ENCODE results near the gene CLIC1. TPM values are rescaled to one million over a fixed set of nuclear protein-coding genes. Genes with fewer than 3 reads are reported as not detected.

Gene CLIC1
- polyA plus RNA-seq: 759 to 873 TPM (median 832 TPM) in 3 replicates
- 179 TPM for polyA plus RNA-seq (2011; ENCODE audit: low read depth)
- 745 and 872 TPM in 2 replicates for polyA plus RNA-seq (2011; cell fraction: cytosol; rRNA removed)
- 529 and 614 TPM in 2 replicates for polyA plus RNA-seq (2011; cell fraction: nucleus; rRNA removed)
- 410 and 713 TPM in 2 replicates for polyA plus RNA-seq (2012; ENCODE audit: low replicate concordance)
- 523 to 625 TPM (median 598 TPM) in 3 replicates for polyA minus RNA-seq
- 418 TPM for polyA minus RNA-seq (2011; cell fraction: cytosol; rRNA and poly(A)+ RNA removed)
- polyA minus RNA-seq (2011; cell fraction: nucleus; rRNA and poly(A)+ RNA removed): 155 and 178 TPM in 2 replicates

DNA sequence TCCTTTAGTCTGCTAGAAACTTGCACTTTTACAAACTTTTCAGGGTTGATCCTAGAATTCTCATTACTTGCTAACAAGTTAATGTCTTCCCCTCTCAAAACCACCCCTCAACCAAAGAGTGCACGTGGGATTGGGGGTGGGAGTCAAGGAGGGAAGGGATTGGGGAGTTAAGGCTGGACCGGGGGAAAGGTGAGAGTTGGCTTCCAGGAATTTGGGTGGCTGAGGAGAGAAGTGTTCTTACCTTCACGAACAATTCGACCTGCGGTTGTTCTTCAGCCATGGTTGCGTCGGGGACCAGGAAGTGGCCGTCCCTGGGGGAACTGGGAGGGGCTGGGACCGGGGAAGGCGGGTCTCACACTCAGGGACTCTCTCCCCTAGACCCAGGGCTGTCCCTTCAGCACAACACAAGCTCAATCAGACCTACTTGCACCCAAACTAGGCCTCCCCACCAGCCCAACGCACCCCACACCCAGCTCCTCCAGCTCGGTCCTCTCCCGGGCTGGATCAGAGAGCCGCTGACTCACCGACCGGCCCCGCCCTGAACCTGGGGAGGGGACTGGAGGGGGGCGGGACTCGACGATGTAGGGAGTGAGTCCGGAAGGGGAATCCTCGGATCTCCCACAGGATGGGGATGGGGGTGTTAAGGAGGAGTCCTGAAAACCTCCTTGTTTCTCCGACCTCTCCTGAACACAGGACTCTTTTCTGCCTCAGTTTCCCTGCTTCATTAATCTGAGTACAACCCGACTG is at the start of gene CLIC1:
Gene CLIC1, minus strand, starts transcription at position 510 of the 747 bp plus-strand sequence. Its CDS starts 230 bp downstream, at position 280.
- FAIRE-seq: no peak
- peak; percentile 59 for DNase-seq (ENCODE audit: low read depth, low spot score)

GRCh38 chr6:31785475-31785874 is 49.1 kb upstream of the CLIC1 start:
- no peak for FAIRE-seq
- Histone ChIP-seq H3K4me2 (ENCODE audit: control insufficient read depth, extremely low read depth, insufficient read depth, low read depth, low read length) (no peak overlapping the region), H3K79me2 (ENCODE audit: control insufficient read depth, insufficient read depth, low read length) (peaks cover 4% of the 10 kb centered on the region), H3K4me3 (ENCODE audit: control insufficient read depth in 2 of 3, extremely low read depth in 1 of 3, insufficient read depth in 2 of 3, low read depth in 1 of 3, low read length in 3 of 3) (no peak overlapping the region), H2AFZ (ENCODE audit: control insufficient read depth, low read length) (no peak overlapping the region), H3K9me1 (ENCODE audit: control insufficient read depth, extremely low read depth, insufficient read depth, low read length) (no peaks in the 10 kb centered on the region), H4K20me1 (ENCODE audit: control insufficient read depth, extremely low read depth, insufficient read depth, low read length) (no peaks in the 10 kb centered on the region), H3K36me3 (ENCODE audit: control insufficient read depth in 2 of 2, extremely low read depth in 1 of 2, insufficient read depth in 2 of 2, low read length in 2 of 2) (peaks cover 32 to 41% of the 10 kb centered on the region in 2 experiments), H3K9ac (ENCODE audit: control insufficient read depth, extremely low read depth, insufficient read depth, low read length) (no peak overlapping the region), H3K27me3 (ENCODE audit: control insufficient read depth, extremely low read depth, insufficient read depth, low read length) (no peaks in the 10 kb centered on the region), H3K9me3 (ENCODE audit: control insufficient read depth, low read depth, low read length) (no peaks in the 10 kb centered on the region), H3K4me1 (ENCODE audit: control insufficient read depth, extremely low read depth, insufficient read depth, low read length) (no peaks in the 10 kb centered on the region), H3K27ac (ENCODE audit: control insufficient read depth, insufficient read depth, low read length) (no peak overlapping the region)
- no peak for DNase-seq (ENCODE audit: low read depth, low spot score)
- dilution Hi-C loops (cut with MboI; ENCODE audit: extremely low pct_ligation_motif_present, low sequenced_read_pairs): no loop called here
- TF ChIP-seq EZH2 (IDR thresholded peaks at IDR 0.05; ENCODE audit: low read length) (no peak), CTCF (optimal IDR thresholded peaks at IDR 0.05 in 1 of 3, IDR thresholded peaks at IDR 0.05 in 1 of 3, conservative IDR thresholded peaks at IDR 0.05 in 1 of 3; ENCODE audit: extremely low read depth in 1 of 3, insufficient read depth in 2 of 3, low read length in 3 of 3) (no peak)

More for the DNA sequence above, at the start of gene CLIC1:
- H3K36me3 ChIP-seq (ENCODE audit: control insufficient read depth in 2 of 2, extremely low read depth in 1 of 2, insufficient read depth in 2 of 2, low read length in 2 of 2): peaks cover 21 to 34% of the 10 kb centered on the region in 2 experiments
- peak within 1 kb of the TSS; percentile 62 to 88 (median 66) for H3K4me3 ChIP-seq (ENCODE audit: control insufficient read depth in 2 of 3, extremely low read depth in 1 of 3, insufficient read depth in 2 of 3, low read depth in 1 of 3, low read length in 3 of 3)
- peak within 1 kb of the TSS; percentile 67 for H2AFZ ChIP-seq (ENCODE audit: control insufficient read depth, low read length)
- H3K9me3 ChIP-seq (ENCODE audit: control insufficient read depth, low read depth, low read length): no peaks in the 10 kb centered on the region
- H3K79me2 ChIP-seq (ENCODE audit: control insufficient read depth, insufficient read depth, low read length): peaks cover 39% of the 10 kb centered on the region
- H3K9ac ChIP-seq (ENCODE audit: control insufficient read depth, extremely low read depth, insufficient read depth, low read length): peak within 1 kb of the TSS; percentile 90
- peaks cover 14% of the 10 kb centered on the region for H4K20me1 ChIP-seq (ENCODE audit: control insufficient read depth, extremely low read depth, insufficient read depth, low read length)
- H3K27ac ChIP-seq (ENCODE audit: control insufficient read depth, insufficient read depth, low read length): peak within 1 kb of the TSS; percentile 96
- TF ChIP-seq CTCF (optimal IDR thresholded peaks at IDR 0.05 in 1 of 3, IDR thresholded peaks at IDR 0.05 in 1 of 3, conservative IDR thresholded peaks at IDR 0.05 in 1 of 3; ENCODE audit: extremely low read depth in 1 of 3, insufficient read depth in 2 of 3, low read length in 3 of 3) (no peak), EZH2 (IDR thresholded peaks at IDR 0.05; ENCODE audit: low read length) (no peak)
- peaks cover 2% of the 10 kb centered on the region for H3K9me1 ChIP-seq (ENCODE audit: control insufficient read depth, extremely low read depth, insufficient read depth, low read length)
- peak within 1 kb of the TSS; percentile 84 for H3K4me2 ChIP-seq (ENCODE audit: control insufficient read depth, extremely low read depth, insufficient read depth, low read depth, low read length)
- dilution Hi-C loops (cut with MboI; ENCODE audit: extremely low pct_ligation_motif_present, low sequenced_read_pairs): no loop called here
- no peaks in the 10 kb centered on the region for H3K27me3 ChIP-seq (ENCODE audit: control insufficient read depth, extremely low read depth, insufficient read depth, low read length)
- H3K4me1 ChIP-seq (ENCODE audit: control insufficient read depth, extremely low read depth, insufficient read depth, low read length): peaks cover 42% of the 10 kb centered on the region

Data from keratinocyte (primary cell).